Measurements from ENCODE around the gene RANBP17.

- TF ChIP-seq POLR2A (IDR thresholded peaks at IDR 0.05; ENCODE audit: low read depth, low read length) (no peak), CTCF (conservative IDR thresholded peaks at IDR 0.05; ENCODE audit: low read depth, low read length) (no peak), USF2 (IDR thresholded peaks at IDR 0.05; ENCODE audit: low read depth, low read length) (no peak), RAD21 (IDR thresholded peaks at IDR 0.05; ENCODE audit: low read length) (no peak), RFX5 (IDR thresholded peaks at IDR 0.05; ENCODE audit: low read depth, low read length) (no peak)
These were observed 259.8 kb downstream of the RANBP17 start for GRCh38 chr5:171121638-171122037.

All from IMR-90 (cell line).